ENCODE results near the gene MFSD2A.

MFSD2A gene

GRCh38 chr1:39952359-39953110 lies 2.4 kb upstream of the MFSD2A start:
- H3K36me3 ChIP-seq, result no peaks in the 10 kb centered on the region
- H3K4me3 ChIP-seq (ENCODE audit: low read depth in 1 of 2, low read length in 1 of 2), result no peak overlapping the region
- TF ChIP-seq CTCF (IDR thresholded peaks at IDR 0.05), result no peak
- H3K4me1 ChIP-seq (ENCODE audit: control insufficient read depth in 1 of 2, insufficient read depth in 1 of 2, low read depth in 1 of 2, low read length in 1 of 2), result peaks cover 24 to 25% of the 10 kb centered on the region in 2 experiments
- no peaks in the 10 kb centered on the region for H3K9me3 ChIP-seq
- H3K27ac ChIP-seq, result no peak overlapping the region
- H3K27me3 ChIP-seq, result peaks cover 24% of the 10 kb centered on the region

- Histone ChIP-seq H3K27ac (peak overlapping the region; percentile 14), H3K4me1 (ENCODE audit: control insufficient read depth in 1 of 2, insufficient read depth in 1 of 2, low read depth in 1 of 2, low read length in 1 of 2) (peaks cover 43% of the 10 kb centered on the region in 2 experiments), H3K4me3 (ENCODE audit: low read depth in 1 of 2, low read length in 1 of 2) (peak overlapping the region; percentile 61 to 74), H3K9me3 (no peaks in the 10 kb centered on the region), H3K27me3 (peaks cover 24% of the 10 kb centered on the region), H3K36me3 (no peaks in the 10 kb centered on the region)
- TF ChIP-seq CTCF (IDR thresholded peaks at IDR 0.05), result no peak
Measured at GRCh38 chr1:39954324-39954869, 548 bp upstream of the MFSD2A start.

- Histone ChIP-seq H3K27me3 (peaks cover 24% of the 10 kb centered on the region), H3K4me1 (ENCODE audit: control insufficient read depth in 1 of 2, insufficient read depth in 1 of 2, low read depth in 1 of 2, low read length in 1 of 2) (peaks cover 57 to 58% of the 10 kb centered on the region in 2 experiments), H3K36me3 (no peaks in the 10 kb centered on the region), H3K4me3 (ENCODE audit: low read depth in 1 of 2, low read length in 1 of 2) (peak overlapping the region; percentile 61 to 74), H3K27ac (peak overlapping the region; percentile 14), H3K9me3 (no peaks in the 10 kb centered on the region)
- TF ChIP-seq CTCF (IDR thresholded peaks at IDR 0.05), result no peak
Measured at GRCh38 chr1:39955547-39956539, 898 bp downstream of the MFSD2A start.

- peaks cover 24% of the 10 kb centered on the region for H3K27me3 ChIP-seq
- no peak for TF ChIP-seq CTCF (IDR thresholded peaks at IDR 0.05)
- H3K36me3 ChIP-seq, result no peaks in the 10 kb centered on the region
- peak overlapping the region; percentile 97 for H3K27ac ChIP-seq
- H3K4me3 ChIP-seq (ENCODE audit: low read depth in 1 of 2, low read length in 1 of 2), result no peak overlapping the region
- peaks cover 73 to 74% of the 10 kb centered on the region in 2 experiments for H3K4me1 ChIP-seq (ENCODE audit: control insufficient read depth in 1 of 2, insufficient read depth in 1 of 2, low read depth in 1 of 2, low read length in 1 of 2)
- no peaks in the 10 kb centered on the region for H3K9me3 ChIP-seq
Measured at GRCh38 chr1:39957299-39958015, 2.5 kb downstream of the MFSD2A start.

Data from neutrophil (primary cell).